Kidney (tissue), 14 donors: ENCODE measurements around the gene TBPL2. TPM values are rescaled to one million over a fixed set of nuclear protein-coding genes. Genes with fewer than 3 reads are reported as not detected.

Source experiments
- DNase-seq, 5 donors: peaks; one replicate each; pipeline ENCODE4 v3.0.0-alpha.2; 2013 to 2020
- FAIRE-seq: peaks from 2 replicates; lab custom pipeline; 2012; peaks lifted over from hg19 to GRCh38; lab: Jason Lieb, UNC
- H3K27ac ChIP-seq, 2 donors: one replicate each; pipeline ENCODE4 v1.7.0; 2013; ENCODE audit warnings: low read depth in 2 of 2, low read length in 2 of 2, inconsistent platforms in 1 of 2
- H3K27me3 ChIP-seq: one replicate; pipeline ENCODE4 v1.7.1; 2013; ENCODE audit warnings: low read length, inconsistent platforms; ENCODE audit not compliant: control insufficient read depth, insufficient read depth
- H3K36me3 ChIP-seq, 3 donors: one replicate each; pipeline versions ENCODE4 v1.7.0 to v1.7.1; 2013; ENCODE audit warnings: low read length in 3 of 3, control low read depth in 1 of 3, inconsistent platforms in 1 of 3; ENCODE audit not compliant: insufficient read depth in 3 of 3, control insufficient read depth in 2 of 3
- H3K4me1 ChIP-seq, 3 donors: one replicate each; pipeline versions ENCODE4 v1.7.0 to v1.7.1; 2013; ENCODE audit warnings: low read length in 3 of 3, inconsistent platforms in 1 of 3, low read depth in 1 of 3; ENCODE audit not compliant: control insufficient read depth in 2 of 3, insufficient read depth in 2 of 3
- H3K4me3 ChIP-seq, 3 donors: one replicate each; pipeline versions ENCODE4 v1.7.0 to v1.8.1; 2013; ENCODE audit warnings: low read length in 3 of 3, control low read depth in 1 of 3, inconsistent platforms in 1 of 3
- H3K9ac ChIP-seq, 3 donors: one replicate each; pipeline versions ENCODE4 v1.7.0 to v1.7.1; 2013; ENCODE audit warnings: low read length in 3 of 3, control low read depth in 1 of 3, inconsistent platforms in 1 of 3
- H3K9me3 ChIP-seq, 3 donors: one replicate each; pipeline versions ENCODE4 v1.7.0 to v1.7.1; 2013; ENCODE audit warnings: low read length in 3 of 3, control low read depth in 1 of 3, inconsistent platforms in 1 of 3; ENCODE audit not compliant: control insufficient read depth in 2 of 3, insufficient read depth in 1 of 3
- intact Hi-C: fragments of 100-400 bp; cut with DNase I; formaldehyde crosslinking; loops from one replicate; pipeline ENCODE4 v1.11.1; 2022
- polyA plus RNA-seq: library from polyadenylated mRNA; stranded (reverse); fragments of 350-450 nt; fragmentation: Illumina TruSeq; extraction: RNeasy Lipid Tissue Mini Kit (QIAGEN cat#74804); gene quantifications from one replicate; pipeline ENCODE4 v1.2.3, GENCODE V29; 2014; ENCODE audit warnings: low read depth, low replicate concordance; ENCODE audit not compliant: insufficient read depth
- total RNA-seq: library from RNA; stranded (reverse); fragmentation: NEBNext Ultra II Directional; extraction: Animal tissue kit (Norgen Biotek cat#: 25700); gene quantifications from one replicate; pipeline ENCODE4 v1.2.1, GENCODE V29; 2021
- TF ChIP-seq, protein P1 (sequence below): IDR thresholded peaks from 3 replicates; pipeline ENCODE4 v1.5.1; 2012; ENCODE audit warnings: mild to moderate bottlenecking, moderate library complexity, borderline replicate concordance; ENCODE audit not compliant: insufficient read depth; ENCODE audit errors: extremely low read depth
- donor health status: control.
- donor health status: control.
- donor health status: control.
- donor health status: control.
- donor health status: control.
- donor health status: DM: yes; HTN: yes; CAD: no.
- donor health status: Normal renal cell carcinoma (clear cell type).

Gene TBPL2
- total and polyA plus RNA-seq, 2 donors from 2014 or later: not detected

DNA sequence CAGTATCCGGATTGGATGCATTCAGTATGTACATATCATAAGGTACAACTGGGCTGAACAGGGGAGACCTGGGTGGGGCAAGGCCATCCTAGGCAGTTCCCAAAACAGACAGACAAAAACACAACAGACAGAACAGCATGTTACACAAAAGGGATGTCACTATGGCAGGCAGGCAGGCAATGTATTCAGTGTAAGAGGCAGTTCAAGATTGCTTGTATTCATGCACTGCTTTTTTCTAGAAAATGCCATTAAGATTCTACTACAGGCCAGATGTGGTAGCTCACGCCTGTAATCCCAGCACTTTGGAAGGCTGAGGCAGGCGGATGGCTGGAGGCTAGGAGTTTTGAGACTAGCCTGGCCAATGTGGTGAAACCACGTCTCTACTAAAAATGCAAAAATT is 3.5 kb downstream of the TBPL2 start:
- DNase-seq: no peak
- H3K9me3 ChIP-seq: no peaks in the 10 kb centered on the region
- H3K4me3 ChIP-seq: no peak overlapping the region
- H3K27me3 ChIP-seq: no peaks in the 10 kb centered on the region
- TF ChIP-seq, protein P1, sequence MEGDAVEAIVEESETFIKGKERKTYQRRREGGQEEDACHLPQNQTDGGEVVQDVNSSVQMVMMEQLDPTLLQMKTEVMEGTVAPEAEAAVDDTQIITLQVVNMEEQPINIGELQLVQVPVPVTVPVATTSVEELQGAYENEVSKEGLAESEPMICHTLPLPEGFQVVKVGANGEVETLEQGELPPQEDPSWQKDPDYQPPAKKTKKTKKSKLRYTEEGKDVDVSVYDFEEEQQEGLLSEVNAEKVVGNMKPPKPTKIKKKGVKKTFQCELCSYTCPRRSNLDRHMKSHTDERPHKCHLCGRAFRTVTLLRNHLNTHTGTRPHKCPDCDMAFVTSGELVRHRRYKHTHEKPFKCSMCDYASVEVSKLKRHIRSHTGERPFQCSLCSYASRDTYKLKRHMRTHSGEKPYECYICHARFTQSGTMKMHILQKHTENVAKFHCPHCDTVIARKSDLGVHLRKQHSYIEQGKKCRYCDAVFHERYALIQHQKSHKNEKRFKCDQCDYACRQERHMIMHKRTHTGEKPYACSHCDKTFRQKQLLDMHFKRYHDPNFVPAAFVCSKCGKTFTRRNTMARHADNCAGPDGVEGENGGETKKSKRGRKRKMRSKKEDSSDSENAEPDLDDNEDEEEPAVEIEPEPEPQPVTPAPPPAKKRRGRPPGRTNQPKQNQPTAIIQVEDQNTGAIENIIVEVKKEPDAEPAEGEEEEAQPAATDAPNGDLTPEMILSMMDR: no peak
- intact Hi-C loops: no loop called here
- FAIRE-seq: no peak
- no peaks in the 10 kb centered on the region for H3K36me3 ChIP-seq
- no peak overlapping the region for H3K9ac ChIP-seq
- H3K27ac ChIP-seq: no peak overlapping the region
- H3K4me1 ChIP-seq: no peaks in the 10 kb centered on the region

DNA sequence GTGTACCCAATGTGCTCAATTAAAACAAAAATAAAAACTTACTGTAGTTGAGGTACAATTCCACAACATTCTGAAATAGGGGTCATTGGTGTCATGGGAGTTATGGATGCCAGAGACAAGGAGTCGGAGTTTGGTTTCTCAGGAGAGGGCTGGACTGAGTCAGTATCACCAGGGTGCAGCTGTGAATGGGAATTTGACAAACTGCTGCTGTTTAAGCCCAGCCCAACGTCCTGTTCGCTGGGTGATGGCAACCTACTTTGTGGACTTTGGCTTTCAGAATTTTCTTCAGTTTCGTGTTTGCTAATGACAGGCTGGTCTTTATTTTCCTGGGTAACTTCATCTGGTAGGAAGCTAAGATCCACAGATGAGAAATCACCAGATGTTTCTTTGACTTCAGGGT is 3.9 kb downstream of the TBPL2 start:
- Histone ChIP-seq H3K4me3 (no peak overlapping the region), H3K36me3 (no peaks in the 10 kb centered on the region), H3K9ac (no peak overlapping the region), H3K27ac (no peak overlapping the region), H3K9me3 (no peaks in the 10 kb centered on the region), H3K27me3 (no peaks in the 10 kb centered on the region), H3K4me1 (no peaks in the 10 kb centered on the region)
- TF ChIP-seq, protein P1: no peak
- no peak for DNase-seq
- intact Hi-C loops: no loop called here
- FAIRE-seq: no peak

DNA sequence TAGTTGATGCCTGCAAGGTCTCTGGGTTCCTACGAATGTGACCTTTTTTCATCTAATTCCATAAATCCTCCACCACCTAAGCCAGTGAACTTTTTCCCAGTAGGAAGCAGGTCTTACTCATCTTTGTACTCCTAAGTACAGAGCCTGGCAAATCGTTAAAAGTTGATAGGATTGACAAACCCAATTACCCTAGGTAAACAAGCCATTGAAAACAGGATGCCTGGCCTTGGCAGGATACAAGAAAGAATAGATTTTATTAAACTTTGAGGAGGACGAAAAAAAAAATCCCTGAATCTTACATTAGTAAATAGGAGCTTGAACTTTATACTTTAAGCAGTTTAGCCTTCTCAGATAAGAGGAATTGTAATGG is 5.6 kb downstream of the TBPL2 start:
- TF ChIP-seq, protein P1: no peak

More for the DNA sequence above, 5.6 kb downstream of the TBPL2 start:
- Histone ChIP-seq H3K27ac (no peak overlapping the region), H3K4me3 (no peak overlapping the region), H3K4me1 (peaks cover 0 to 2% (median 0%) of the 10 kb centered on the region in 3 donors), H3K27me3 (no peaks in the 10 kb centered on the region), H3K36me3 (no peaks in the 10 kb centered on the region), H3K9me3 (no peaks in the 10 kb centered on the region), H3K9ac (no peak overlapping the region)
- no peak for DNase-seq
- intact Hi-C loops: no loop called here
- no peak for FAIRE-seq
